K562 (cell line): ENCODE data around the gene RBBP5. TPM values are rescaled to one million over a fixed set of nuclear protein-coding genes. Genes with fewer than 3 reads are reported as not detected.

ENCODE experiments used
- ATAC-seq: fragments of 200-7000 bp; cut with Tn5 transposase; 3 replicates; pipeline ENCODE4 v1.9.1; 2020; ENCODE audit warnings: moderate library complexity
- BruUV-seq: library from RNA; stranded (reverse); fragments of 400-500 nt; replicated peaks from 2 replicates; lab custom pipeline; 2021; lab: Mats Ljungman, UMichigan
- CTCF ChIA-PET: fragments of 300-600 bp; formaldehyde crosslinking; extraction: SDS; loops from one replicate; lab custom pipeline; 2021; ENCODE audit warnings: low intra/inter-chr PET ratio; lab: Yijun Ruan, JAX
- POLR2A ChIA-PET: fragments of 300-600, 350-650 bp; sonication (Branson Sonifier 250); formaldehyde crosslinking; extraction: SDS; loops from one replicate; lab custom pipeline; 2021; ENCODE audit warnings: antibody characterized with exemption, inconsistent platforms; lab: Yijun Ruan, JAX
- DNase-seq, 4 experiments: peaks; one replicate each; pipeline versions ENCODE4 v3.0.0 to v3.0.0-alpha.2; 2011 to 2018; ENCODE audit warnings: low spot score in 3 of 4, mixed read lengths in 3 of 4; ENCODE audit errors: extremely low read depth in 1 of 4
- FAIRE-seq: peaks from 2 replicates; lab custom pipeline; 2011; peaks lifted over from hg19 to GRCh38; lab: Jason Lieb, UNC
- H2AFZ ChIP-seq: 2 replicates; pipeline ENCODE4 v1.6.0; 2011; ENCODE audit warnings: low read depth, low read length, control low read depth, inconsistent platforms
- H3K27ac ChIP-seq: fragments of 200-600 bp; 3 replicates; pipeline ENCODE4 v1.8.0; 2011; ENCODE audit warnings: low read depth, mild to moderate bottlenecking, control low read depth, inconsistent platforms, low read length, moderate library complexity, mixed read lengths; ENCODE audit errors: extremely low read depth
- H3K27me3 ChIP-seq, 2 experiments: fragments of 300-600 bp in 1 of 2; 2 replicates in 1 of 2; 3 replicates in 1 of 2; pipeline versions ENCODE4 v1.6.0 to v1.8.0; 2011; ENCODE audit warnings: inconsistent platforms in 2 of 2, low read length in 2 of 2, mild to moderate bottlenecking in 1 of 2, mixed read lengths in 1 of 2, moderate library complexity in 1 of 2; ENCODE audit not compliant: control insufficient read depth in 2 of 2, insufficient read depth in 2 of 2
- H3K36me3 ChIP-seq: fragments of 300-600 bp; 3 replicates; pipeline ENCODE4 v1.8.0; 2011; ENCODE audit warnings: mild to moderate bottlenecking, low read length, inconsistent platforms; ENCODE audit not compliant: control insufficient read depth, insufficient read depth
- H3K4me1 ChIP-seq, 2 experiments: fragments of 200-600 bp in 1 of 2; replicated peaks in 1 of 2; 2 replicates in 1 of 2; 3 replicates in 1 of 2; pipeline versions ENCODE4 v1.5.1 to v1.8.0; 2011; ENCODE audit warnings: inconsistent platforms in 2 of 2, low read length in 2 of 2, mild to moderate bottlenecking in 1 of 2, mixed read lengths in 1 of 2, moderate library complexity in 1 of 2; ENCODE audit not compliant: control insufficient read depth in 2 of 2, insufficient read depth in 2 of 2
- H3K4me2 ChIP-seq: 2 replicates; pipeline ENCODE4 v1.6.1; 2011; ENCODE audit warnings: low read length, control low read depth, inconsistent platforms, mixed read lengths; ENCODE audit not compliant: insufficient read depth
- H3K4me3 ChIP-seq: fragments of 200-600 bp; sonication (generic), shearing (Covaris generic); 2 replicates; pipeline ENCODE4 v1.5.1; 2016; ENCODE audit warnings: control low read depth, inconsistent platforms
- H3K79me2 ChIP-seq: fragments of 200-600 bp; 3 replicates; pipeline ENCODE4 v1.8.0; 2011; ENCODE audit warnings: low read length, inconsistent platforms; ENCODE audit not compliant: control insufficient read depth, insufficient read depth
- H3K9ac ChIP-seq, 2 experiments: 2 replicates each; pipeline versions ENCODE4 v1.6.0 to v1.6.1; 2011; ENCODE audit warnings: low read depth in 2 of 2, low read length in 2 of 2, control low read depth in 1 of 2, inconsistent platforms in 1 of 2, mild to moderate bottlenecking in 1 of 2, mixed read lengths in 1 of 2; ENCODE audit not compliant: insufficient read depth in 1 of 2
- H3K9me1 ChIP-seq: one replicate; pipeline ENCODE4 v1.6.0; 2011; ENCODE audit warnings: inconsistent platforms, mild to moderate bottlenecking, low read length, moderate library complexity; ENCODE audit not compliant: control insufficient read depth, insufficient read depth
- H3K9me3 ChIP-seq: replicated peaks from 2 replicates; pipeline ENCODE4 v1.5.1; 2011; ENCODE audit warnings: low read depth, low read length, inconsistent platforms; ENCODE audit not compliant: control insufficient read depth, insufficient read depth
- H4K20me1 ChIP-seq: replicated peaks from 2 replicates; pipeline ENCODE4 v1.6.1; 2011; ENCODE audit warnings: low read length, inconsistent platforms, mixed read lengths; ENCODE audit not compliant: control insufficient read depth, insufficient read depth
- ARNT ChIP-seq, 2 experiments: fragments of 450-650 bp; IDR thresholded peaks; 2 replicates each; pipeline ENCODE4 v1.6.1; 2016; ENCODE audit warnings: mild to moderate bottlenecking in 1 of 2
- ASH1L ChIP-seq: fragments of 450-650 bp; IDR thresholded peaks from 2 replicates; pipeline ENCODE4 v1.6.1; 2018; ENCODE audit warnings: borderline replicate concordance, mild to moderate bottlenecking, low read depth; ENCODE audit not compliant: partially characterized antibody
- CCAR2 ChIP-seq: fragments of 200-400 bp; formaldehyde crosslinking; IDR thresholded peaks from 2 replicates; pipeline ENCODE4 v1.6.1; 2017; ENCODE audit warnings: mild to moderate bottlenecking, low read depth, low read length
- CHD4 ChIP-seq: fragments of 200-600 bp; sonication (generic); IDR thresholded peaks from 3 replicates; pipeline ENCODE4 v1.6.1; 2012; ENCODE audit warnings: low read depth, mild to moderate bottlenecking, mixed read lengths, low read length, inconsistent platforms; ENCODE audit not compliant: insufficient read depth, insufficient replicate concordance, poor library complexity, severe bottlenecking
- FOXJ3 ChIP-seq: sonication (generic); formaldehyde crosslinking; IDR thresholded peaks from 2 replicates; pipeline ENCODE4 v1.4.0; 2020; ENCODE audit warnings: mild to moderate bottlenecking, missing genetic modification reagents
- FOXK2 ChIP-seq, 2 experiments: fragments of 450-650 bp; IDR thresholded peaks in 1 of 2; conservative IDR thresholded peaks in 1 of 2; 2 replicates each; pipeline ENCODE4 v1.6.1; 2016; ENCODE audit warnings: low read depth in 2 of 2, mild to moderate bottlenecking in 1 of 2
- HDAC1 ChIP-seq, 2 experiments: fragments of 450-650 bp; IDR thresholded peaks; 2 replicates each; pipeline ENCODE4 v1.6.1; 2016 to 2017; ENCODE audit warnings: inconsistent platforms in 1 of 2, mild to moderate bottlenecking in 1 of 2, moderate library complexity in 1 of 2
- MEIS2 ChIP-seq: fragments of 450-650 bp; IDR thresholded peaks from 2 replicates; pipeline ENCODE4 v1.6.1; 2014; ENCODE audit warnings: mild to moderate bottlenecking; ENCODE audit not compliant: partially characterized antibody
- NCOA4 ChIP-seq: fragments of 450-650 bp; IDR thresholded peaks from 2 replicates; pipeline ENCODE4 v1.6.1; 2018; ENCODE audit warnings: mild to moderate bottlenecking; ENCODE audit not compliant: partially characterized antibody
- NR2C2 ChIP-seq, 2 experiments: fragments of 200-800 bp in 1 of 2; sonication (Bioruptor generic) in 1 of 2; sonication (generic) in 1 of 2; formaldehyde crosslinking in 1 of 2; IDR thresholded peaks; 2 replicates each; pipeline versions ENCODE4 v1.6.1 to v1.8.0; 2016 to 2022; ENCODE audit warnings: mild to moderate bottlenecking in 1 of 2, missing compliant biosample characterization in 1 of 2, missing genetic modification characterization in 1 of 2, missing genetic modification reagents in 1 of 2
- RBFOX2 ChIP-seq: fragments of 200-400 bp; formaldehyde crosslinking; IDR thresholded peaks from 2 replicates; pipeline ENCODE4 v1.6.1; 2017; ENCODE audit warnings: low read depth, mild to moderate bottlenecking, low read length, moderate library complexity
- SNRNP70 ChIP-seq: fragments of 200-400 bp; formaldehyde crosslinking; optimal IDR thresholded peaks from 2 replicates; pipeline ENCODE3; 2017; ENCODE audit warnings: low read depth, low read length
- U2AF2 ChIP-seq: fragments of 200-400 bp; formaldehyde crosslinking; optimal IDR thresholded peaks from 2 replicates; pipeline ENCODE3; 2017; ENCODE audit warnings: low read depth, mild to moderate bottlenecking, low read length
- ZFP1 ChIP-seq: fragments of 450-650 bp; formaldehyde crosslinking; IDR thresholded peaks from 2 replicates; pipeline ENCODE4 v1.4.0; 2020; ENCODE audit warnings: mild to moderate bottlenecking, mixed read lengths
- ZNF197 ChIP-seq: fragments of 200-800 bp; sonication (Bioruptor generic); IDR thresholded peaks from 2 replicates; pipeline ENCODE4 v1.6.1; 2016; ENCODE audit warnings: low read depth, missing genetic modification characterization, missing compliant biosample characterization
- ZZZ3 ChIP-seq: fragments of 450-650 bp; IDR thresholded peaks from 2 replicates; pipeline ENCODE4 v1.6.1; 2016; ENCODE audit warnings: antibody characterized with exemption, mild to moderate bottlenecking, moderate library complexity
- whole genome bisulfite sequencing: fragments of 100-300 bp; shearing (Covaris generic); methylation state at CpG from one replicate; pipeline ENCODE4 v1.1.6; 2016; ENCODE audit warnings: low coverage, mixed read lengths; ENCODE audit not compliant: insufficient coverage; ENCODE audit errors: missing lambda C conversion rate; 5-methylcytosine and 5-hydroxymethylcytosine counted together
- in situ Hi-C: fragments of 300-500 bp; cut with MboI; formaldehyde crosslinking; loops from 4 replicates; pipeline ENCODE4 v1.15.0; 2018; ENCODE audit warnings: inconsistent platforms, mixed read lengths
- intact Hi-C: fragments of 100-400 bp; cut with micrococcal nuclease; formaldehyde crosslinking; loops from 2 replicates; pipeline ENCODE4 v1.14.2; 2022
- polyA plus RNA-seq, 8 experiments: library from polyadenylated mRNA; depleted of rRNA in 4 of 8; stranded (reverse) in 5 of 8; unstranded in 3 of 8; fragments of >200 nt; fragmentation: Nextera tagmentation in 2 of 8; fragmentation: Illumina TruSeq in 1 of 8; extraction: Ambion mirVana in 2 of 8; extraction: Trizol in 1 of 8; gene quantifications; 2 replicates each; pipeline versions ENCODE4 v1.2.1 to v1.2.3, GENCODE V29; 2011 to 2014; ENCODE audit warnings: inconsistent platforms in 1 of 8, missing spikeins in 1 of 8
- total RNA-seq, 7 experiments: library from RNA; depleted of rRNA in 6 of 7; stranded (reverse); fragments of >200 nt in 6 of 7; fragmentation: Illumina TruSeq in 2 of 7; extraction: Trizol in 2 of 7; gene quantifications; 2 replicates each; pipeline versions ENCODE4 v1.2.1 to v1.2.3, GENCODE V29; 2011 to 2021; ENCODE audit warnings: low replicate concordance in 1 of 7
- TF ChIP-seq, protein P1 (sequence below): fragments of 450-650 bp; IDR thresholded peaks from 2 replicates; pipeline ENCODE4 v1.7.1; 2018; ENCODE audit warnings: mild to moderate bottlenecking, low read depth; ENCODE audit not compliant: partially characterized antibody
- TF ChIP-seq, protein P2 (sequence below): fragments of 250-450 bp; sonication (Bioruptor Pico); IDR thresholded peaks from 2 replicates; pipeline ENCODE4 v1.5.0; 2020; ENCODE audit warnings: mild to moderate bottlenecking
- TF ChIP-seq, protein P3 (sequence below): fragments of 250-450 bp; sonication (Bioruptor Pico); IDR thresholded peaks from 2 replicates; pipeline ENCODE4 v1.9.0; 2021; ENCODE audit warnings: mild to moderate bottlenecking

The RBBP5 gene
- total and polyA plus RNA-seq, 9 of the 15 experiments (the other 6 are each of a cell fraction or from before 2014, with no cell fraction given) = 17.2 to 37.4 (median 28.4) TPM

DNA sequence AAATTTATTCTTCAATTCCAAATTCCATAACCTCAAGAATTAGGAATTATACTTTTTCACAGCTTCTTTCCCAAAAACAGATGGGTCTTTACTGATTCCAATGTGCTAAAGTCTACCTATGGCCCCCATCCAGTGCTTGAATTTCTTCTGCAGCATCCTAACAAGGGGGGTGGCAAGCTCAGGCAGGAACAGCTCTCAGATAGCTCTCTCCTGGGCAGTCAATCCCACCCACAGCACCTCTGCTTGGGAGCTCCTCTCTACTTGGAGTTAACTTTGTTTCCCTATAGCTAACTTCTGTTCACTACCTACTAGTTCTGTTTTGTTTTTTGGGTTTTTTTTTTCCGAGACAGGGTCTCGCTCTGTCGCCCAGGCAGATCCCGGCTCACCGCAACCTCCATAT lies 12.1 kb downstream of the RBBP5 start (continued):
- TF ChIP-seq, protein P1, sequence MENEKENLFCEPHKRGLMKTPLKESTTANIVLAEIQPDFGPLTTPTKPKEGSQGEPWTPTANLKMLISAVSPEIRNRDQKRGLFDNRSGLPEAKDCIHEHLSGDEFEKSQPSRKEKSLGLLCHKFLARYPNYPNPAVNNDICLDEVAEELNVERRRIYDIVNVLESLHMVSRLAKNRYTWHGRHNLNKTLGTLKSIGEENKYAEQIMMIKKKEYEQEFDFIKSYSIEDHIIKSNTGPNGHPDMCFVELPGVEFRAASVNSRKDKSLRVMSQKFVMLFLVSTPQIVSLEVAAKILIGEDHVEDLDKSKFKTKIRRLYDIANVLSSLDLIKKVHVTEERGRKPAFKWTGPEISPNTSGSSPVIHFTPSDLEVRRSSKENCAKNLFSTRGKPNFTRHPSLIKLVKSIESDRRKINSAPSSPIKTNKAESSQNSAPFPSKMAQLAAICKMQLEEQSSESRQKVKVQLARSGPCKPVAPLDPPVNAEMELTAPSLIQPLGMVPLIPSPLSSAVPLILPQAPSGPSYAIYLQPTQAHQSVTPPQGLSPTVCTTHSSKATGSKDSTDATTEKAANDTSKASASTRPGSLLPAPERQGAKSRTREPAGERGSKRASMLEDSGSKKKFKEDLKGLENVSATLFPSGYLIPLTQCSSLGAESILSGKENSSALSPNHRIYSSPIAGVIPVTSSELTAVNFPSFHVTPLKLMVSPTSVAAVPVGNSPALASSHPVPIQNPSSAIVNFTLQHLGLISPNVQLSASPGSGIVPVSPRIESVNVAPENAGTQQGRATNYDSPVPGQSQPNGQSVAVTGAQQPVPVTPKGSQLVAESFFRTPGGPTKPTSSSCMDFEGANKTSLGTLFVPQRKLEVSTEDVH = no peak
- no peak for TF ChIP-seq FOXJ3 (CRISPR knock-in tag)
- no peak for TF ChIP-seq U2AF2
- no peak for TF ChIP-seq SNRNP70
- TF ChIP-seq NR2C2 (CRISPR knock-in tag; IDR thresholded peaks at IDR 0.05) = no peak
- no peak for TF ChIP-seq NR2C2 (tag; IDR thresholded peaks at IDR 0.05)
- no peak for TF ChIP-seq CHD4

DNA sequence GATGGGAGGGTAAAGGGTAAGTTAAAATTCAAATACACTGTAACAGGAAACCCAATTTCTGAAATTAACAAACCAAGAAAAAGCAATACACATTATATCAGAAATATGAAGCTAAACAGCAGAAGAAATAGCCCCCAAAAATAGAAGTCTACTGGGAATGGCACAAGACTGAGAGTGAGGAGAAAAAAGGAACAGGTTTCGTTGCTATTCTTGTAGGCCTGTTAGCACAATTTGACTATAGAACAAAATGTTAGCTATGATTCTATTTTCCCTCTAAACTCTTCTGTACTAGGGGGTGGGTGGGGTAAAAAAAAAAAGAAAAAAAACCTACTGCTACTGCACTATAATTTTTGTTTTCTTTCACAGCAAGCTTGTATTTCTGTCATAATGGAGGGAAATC lies 12.5 kb downstream of the RBBP5 start:
- Histone ChIP-seq H3K27ac (no peak overlapping the region), H3K4me2 (no peak overlapping the region), H3K27me3 (no peaks in the 10 kb centered on the region), H2AFZ (no peak overlapping the region), H3K36me3 (peaks cover 84% of the 10 kb centered on the region), H3K9ac (no peak overlapping the region), H3K9me1 (no peaks in the 10 kb centered on the region), H3K4me3 (no peak overlapping the region), H3K9me3 (no peaks in the 10 kb centered on the region), H4K20me1 (no peaks in the 10 kb centered on the region), H3K79me2 (peaks cover 7% of the 10 kb centered on the region; the same call in 2 of the 3 replicates), H3K4me1 (no peaks in the 10 kb centered on the region)
- POLR2A ChIA-PET = interaction anchor here (0.7 to 4.4 kb wide), 6 partner anchors 9 to 149 kb away, joined by 3 to 55 read pairs (median 4); partner anchors contain the start of genes RBBP5 and TMEM81
- ATAC-seq (no peak), DNase-seq (no peak), FAIRE-seq (no peak)
- intact Hi-C loops = no loop called here
- CTCF ChIA-PET = no interaction called here
- 94% methylated on average over 1 of the region's 1 CpG for WGBS
- BruUV-seq = no TSS peak
- in situ Hi-C loops = no loop called here
- TF ChIP-seq ZNF197 (CRISPR knock-in tag) = no peak
- no peak for TF ChIP-seq ZZZ3
- TF ChIP-seq RBFOX2 = no peak
- TF ChIP-seq ASH1L = no peak
- no peak for TF ChIP-seq MEIS2
- no peak for TF ChIP-seq NCOA4
- no peak for TF ChIP-seq HDAC1 (IDR thresholded peaks at IDR 0.05)
- TF ChIP-seq, protein P2, sequence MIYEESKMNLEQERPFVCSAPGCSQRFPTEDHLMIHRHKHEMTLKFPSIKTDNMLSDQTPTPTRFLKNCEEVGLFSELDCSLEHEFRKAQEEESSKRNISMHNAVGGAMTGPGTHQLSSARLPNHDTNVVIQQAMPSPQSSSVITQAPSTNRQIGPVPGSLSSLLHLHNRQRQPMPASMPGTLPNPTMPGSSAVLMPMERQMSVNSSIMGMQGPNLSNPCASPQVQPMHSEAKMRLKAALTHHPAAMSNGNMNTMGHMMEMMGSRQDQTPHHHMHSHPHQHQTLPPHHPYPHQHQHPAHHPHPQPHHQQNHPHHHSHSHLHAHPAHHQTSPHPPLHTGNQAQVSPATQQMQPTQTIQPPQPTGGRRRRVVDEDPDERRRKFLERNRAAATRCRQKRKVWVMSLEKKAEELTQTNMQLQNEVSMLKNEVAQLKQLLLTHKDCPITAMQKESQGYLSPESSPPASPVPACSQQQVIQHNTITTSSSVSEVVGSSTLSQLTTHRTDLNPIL (CRISPR knock-in tag) = no peak
- TF ChIP-seq, protein P3, sequence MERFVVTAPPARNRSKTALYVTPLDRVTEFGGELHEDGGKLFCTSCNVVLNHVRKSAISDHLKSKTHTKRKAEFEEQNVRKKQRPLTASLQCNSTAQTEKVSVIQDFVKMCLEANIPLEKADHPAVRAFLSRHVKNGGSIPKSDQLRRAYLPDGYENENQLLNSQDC = no peak
- no peak for TF ChIP-seq ZFP1 (CRISPR knock-in tag)
- no peak for TF ChIP-seq CCAR2
- TF ChIP-seq ARNT (IDR thresholded peaks at IDR 0.05) = no peak
- TF ChIP-seq FOXK2 (conservative IDR thresholded peaks at IDR 0.05 in 1 of 2, IDR thresholded peaks at IDR 0.05 in 1 of 2; ENCODE audit: low read depth in 2 of 2) = no peak
